ENCODE data around the gene BRIP1. TPM values are rescaled to one million over a fixed set of nuclear protein-coding genes. Genes with fewer than 3 reads are reported as not detected.

The BRIP1 gene
- total and polyA plus RNA-seq, 2 donors (not counting 3 experiments of a cell fraction or from before 2014, with no cell fraction given) = 1.8 to 12.1 TPM

DNA sequence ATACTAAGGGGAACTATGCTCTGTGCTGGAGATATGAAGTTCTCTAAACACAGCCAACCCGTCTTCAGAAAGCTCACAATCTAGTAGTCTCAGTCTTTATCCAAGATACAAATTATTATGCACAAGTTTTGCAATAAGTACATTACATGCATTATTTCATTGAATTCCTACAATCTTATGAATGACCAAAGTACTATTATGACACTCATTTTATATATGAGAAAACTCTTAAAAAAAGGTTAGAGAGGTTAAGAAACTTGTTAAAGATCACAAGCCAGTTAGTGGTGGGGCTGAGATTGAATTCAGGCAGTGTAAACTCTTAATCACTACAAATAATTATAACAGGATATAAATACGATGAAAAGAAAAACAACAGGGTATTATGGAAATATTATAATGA lies 4.7 kb upstream of the BRIP1 start:
- no peak overlapping the region for H3K4me2 ChIP-seq (ENCODE audit: insufficient read depth, low read length)
- H3K9me3 ChIP-seq (replicated peaks; ENCODE audit: control insufficient read depth, insufficient read depth, low read length) = no peaks in the 10 kb centered on the region
- intact Hi-C loops (cut with micrococcal nuclease) (no loop called here), dilution Hi-C loops (cut with MboI; ENCODE audit: extremely low pct_ligation_motif_present, low sequenced_read_pairs) (no loop called here)
- no peak overlapping the region for H3K9ac ChIP-seq (replicated peaks; ENCODE audit: extremely low read depth, insufficient read depth, low read length)
- no TSS peak for BruUV-seq (replicated peaks)
- no peaks in the 10 kb centered on the region for H3K9me1 ChIP-seq (replicated peaks; ENCODE audit: control insufficient read depth, extremely low read depth, insufficient read depth, low read length)
- no peaks in the 10 kb centered on the region for H3K27me3 ChIP-seq (ENCODE audit: control insufficient read depth in 2 of 2, insufficient read depth in 2 of 2, low read length in 2 of 2)
- H3K27ac ChIP-seq (ENCODE audit: insufficient read depth, low read depth, low read length) = no peak overlapping the region
- H4K20me1 ChIP-seq (replicated peaks; ENCODE audit: control insufficient read depth, extremely low read depth, insufficient read depth, low read length) = no peaks in the 10 kb centered on the region
- FAIRE-seq (no peak), DNase-seq (ENCODE audit: low read depth, low spot score) (no peak)
- TF ChIP-seq EZH2 (IDR thresholded peaks at IDR 0.05; ENCODE audit: borderline replicate concordance, low read depth, low read length, severe bottlenecking) (no peak), FOS (IDR thresholded peaks at IDR 0.05; ENCODE audit: borderline replicate concordance, insufficient read depth, low read length) (no peak), JUN (IDR thresholded peaks at IDR 0.05; ENCODE audit: borderline replicate concordance, insufficient read depth, insufficient read length, low read depth) (no peak), POLR2A (IDR thresholded peaks at IDR 0.05; ENCODE audit: low read depth, low read length) (no peak), POLR2AphosphoS5 (IDR thresholded peaks at IDR 0.05; ENCODE audit: insufficient read depth, low read depth, low read length) (no peak), GATA2 (IDR thresholded peaks at IDR 0.05; ENCODE audit: insufficient read depth, insufficient read length, low read depth, low read length) (no peak)
- TF ChIP-seq, protein P1, sequence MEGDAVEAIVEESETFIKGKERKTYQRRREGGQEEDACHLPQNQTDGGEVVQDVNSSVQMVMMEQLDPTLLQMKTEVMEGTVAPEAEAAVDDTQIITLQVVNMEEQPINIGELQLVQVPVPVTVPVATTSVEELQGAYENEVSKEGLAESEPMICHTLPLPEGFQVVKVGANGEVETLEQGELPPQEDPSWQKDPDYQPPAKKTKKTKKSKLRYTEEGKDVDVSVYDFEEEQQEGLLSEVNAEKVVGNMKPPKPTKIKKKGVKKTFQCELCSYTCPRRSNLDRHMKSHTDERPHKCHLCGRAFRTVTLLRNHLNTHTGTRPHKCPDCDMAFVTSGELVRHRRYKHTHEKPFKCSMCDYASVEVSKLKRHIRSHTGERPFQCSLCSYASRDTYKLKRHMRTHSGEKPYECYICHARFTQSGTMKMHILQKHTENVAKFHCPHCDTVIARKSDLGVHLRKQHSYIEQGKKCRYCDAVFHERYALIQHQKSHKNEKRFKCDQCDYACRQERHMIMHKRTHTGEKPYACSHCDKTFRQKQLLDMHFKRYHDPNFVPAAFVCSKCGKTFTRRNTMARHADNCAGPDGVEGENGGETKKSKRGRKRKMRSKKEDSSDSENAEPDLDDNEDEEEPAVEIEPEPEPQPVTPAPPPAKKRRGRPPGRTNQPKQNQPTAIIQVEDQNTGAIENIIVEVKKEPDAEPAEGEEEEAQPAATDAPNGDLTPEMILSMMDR (IDR thresholded peaks at IDR 0.05; ENCODE audit: extremely low read depth in 1 of 2, insufficient read depth in 1 of 2, low read depth in 1 of 2, low read length in 2 of 2) = no peak
- peaks cover 5% of the 10 kb centered on the region for H3K4me1 ChIP-seq (ENCODE audit: control insufficient read depth, extremely low read depth, insufficient read depth, low read length)
- no peak overlapping the region for H2AFZ ChIP-seq (ENCODE audit: low read depth, low read length)
- no peaks in the 10 kb centered on the region for H3K36me3 ChIP-seq (ENCODE audit: control insufficient read depth in 2 of 2, extremely low read depth in 1 of 2, insufficient read depth in 2 of 2, low read length in 2 of 2)
- no peak overlapping the region for H3K4me3 ChIP-seq (replicated peaks in 1 of 3; ENCODE audit: insufficient read depth in 1 of 3, low read depth in 1 of 3, low read length in 3 of 3)
- ChIA-PET POLR2A (no interaction called here), CTCF (interaction anchor here (0.6 kb wide), 1 partner anchor 34 kb away, joined by 3 read pairs; no protein-coding TSS in a partner anchor)
- H3K79me2 ChIP-seq (ENCODE audit: control insufficient read depth, insufficient read depth, low read length) = no peaks in the 10 kb centered on the region
